Keratinocyte (primary cell): ENCODE measurements around the gene WNT4.

ENCODE experiments used
- CTCF ChIP-seq, 3 experiments: IDR thresholded peaks in 1 of 3; conservative IDR thresholded peaks in 1 of 3; optimal IDR thresholded peaks in 1 of 3; 2 replicates in 2 of 3; 3 replicates in 1 of 3; pipeline versions ENCODE3 to v1.5.1; 2011; ENCODE audit warnings: low read length in 3 of 3, mild to moderate bottlenecking in 3 of 3, moderate library complexity in 2 of 3, control low read depth in 1 of 3, inconsistent platforms in 1 of 3; ENCODE audit not compliant: insufficient read depth in 2 of 3; ENCODE audit errors: extremely low read depth in 1 of 3
- EZH2 ChIP-seq: IDR thresholded peaks from one replicate; pipeline ENCODE4 v1.6.1; 2012; ENCODE audit warnings: inconsistent platforms, mild to moderate bottlenecking, low read length, moderate library complexity

- TF ChIP-seq CTCF (optimal IDR thresholded peaks at IDR 0.05 in 1 of 3, IDR thresholded peaks at IDR 0.05 in 1 of 3, conservative IDR thresholded peaks at IDR 0.05 in 1 of 3; ENCODE audit: extremely low read depth in 1 of 3, insufficient read depth in 2 of 3, low read length in 3 of 3) (no peak), EZH2 (no peak)
These were observed 30.3 kb downstream of the WNT4 start for GRCh38 chr1:22112554-22112953.
